Muscle of leg (tissue), 11 donors: ENCODE measurements around the gene LRRC32. TPM values are rescaled to one million over a fixed set of nuclear protein-coding genes. Genes with fewer than 3 reads are reported as not detected.
"Not testable (repeated sequence)": the region's sequence is repeated elsewhere in the genome, so short reads cannot be mapped to it uniquely, and the experiment has no call there.

Source experiments
- DNase-seq: peaks from one replicate; pipeline ENCODE4 v3.0.0; 2013
- H3K27ac ChIP-seq: one replicate; pipeline ENCODE4 v1.5.1; 2013; ENCODE audit warnings: mild to moderate bottlenecking, low read length, control low read depth
- H3K27me3 ChIP-seq: one replicate; pipeline ENCODE4 v1.6.1; 2013; ENCODE audit warnings: low read length; ENCODE audit not compliant: control insufficient read depth, insufficient read depth
- H3K36me3 ChIP-seq: one replicate; pipeline ENCODE4 v1.6.1; 2013; ENCODE audit warnings: low read length; ENCODE audit not compliant: control insufficient read depth, insufficient read depth
- H3K4me1 ChIP-seq: one replicate; pipeline ENCODE4 v1.6.1; 2013; ENCODE audit warnings: low read length; ENCODE audit not compliant: control insufficient read depth, insufficient read depth
- H3K4me3 ChIP-seq: one replicate; pipeline ENCODE4 v1.5.1; 2013; ENCODE audit warnings: low read length, control low read depth
- H3K9me3 ChIP-seq: replicated peaks from 2 replicates; pipeline ENCODE4 v1.6.1; 2013; ENCODE audit warnings: low read depth, low read length; ENCODE audit not compliant: control insufficient read depth
- WGBS: methylation state at CpG from one replicate; pipeline ENCODE4 v1.1.5; 2013; ENCODE audit warnings: missing lambda C conversion rate; ENCODE audit not compliant: insufficient coverage; 5-methylcytosine and 5-hydroxymethylcytosine counted together
- polyA plus RNA-seq, 8 donors: library from polyadenylated mRNA; unstranded; fragments of 120-200 nt; gene quantifications; one replicate each; pipeline versions ENCODE4 v1.2.1 to v1.2.3, GENCODE V29; 2013; ENCODE audit warnings: inconsistent platforms in 1 of 8, low replicate concordance in 1 of 8; ENCODE audit not compliant: insufficient read length in 8 of 8, insufficient read depth in 1 of 8
- total RNA-seq: library from RNA; stranded (reverse); fragments of 120-200 nt; gene quantifications from one replicate; pipeline ENCODE4 v1.2.4, GENCODE V29; 2013

The LRRC32 gene
- total and polyA plus RNA-seq, 9 donors = 21.8 to 37.5 (median 31.8) TPM

GRCh38 chr11:76608879-76609460, 61.6 kb downstream of the LRRC32 start:
- H3K4me1 ChIP-seq = peaks cover 45% of the 10 kb centered on the region
- H3K9me3 ChIP-seq = not testable (repeated sequence)
- WGBS = 100% methylated on average over 1 of the region's 27 CpGs

GRCh38 chr11:76608228-76608627, 62.3 kb downstream of the LRRC32 start:
- not testable (repeated sequence) for DNase-seq

More at GRCh38 chr11:76608879-76609460, 61.6 kb downstream of the LRRC32 start:
- H3K4me3 ChIP-seq, H3K36me3 ChIP-seq, DNase-seq, H3K27ac ChIP-seq, H3K27me3 ChIP-seq: not testable (repeated sequence)

More at GRCh38 chr11:76608228-76608627, 62.3 kb downstream of the LRRC32 start:
- peaks cover 49% of the 10 kb centered on the region for H3K4me1 ChIP-seq
- H3K9me3 ChIP-seq, H3K27me3 ChIP-seq, H3K4me3 ChIP-seq, H3K27ac ChIP-seq, H3K36me3 ChIP-seq: not testable (repeated sequence)
- WGBS = 96% methylated on average over 5 of the region's 11 CpGs

Other genes with a start within 250 kb of the LRRC32 start
- gene EMSY, start 225.7 kb downstream of the LRRC32 start, total RNA-seq = 14.9 TPM
- gene EMSY, start 225.7 kb downstream of the LRRC32 start, polyA plus RNA-seq = 10 to 100 TPM; 12.5 to 16.7 (median 13.5) TPM
- gene TSKU, start 112.6 kb upstream of the LRRC32 start, total RNA-seq = 13.9 TPM
- 10 to 100 TPM; 15.4 to 31.9 (median 23.6) TPM for gene TSKU, start 112.6 kb upstream of the LRRC32 start, polyA plus RNA-seq
- 4.5 TPM for gene ACER3, start 190.2 kb upstream of the LRRC32 start, total RNA-seq
- gene ACER3, start 190.2 kb upstream of the LRRC32 start, polyA plus RNA-seq = 10 to 100 TPM in 1 of 8 donors, 1 to 10 TPM in 7; 4.9 to 10.3 (median 6.1) TPM